Hepatocyte (in vitro differentiated cells): ENCODE data around the gene OR51B4. TPM values are rescaled to one million over a fixed set of nuclear protein-coding genes. Genes with fewer than 3 reads are reported as not detected.

Source experiments
- DNase-seq: peaks from one replicate; pipeline ENCODE4 v3.0.0-alpha.2; 2016; ENCODE audit warnings: low spot score
- H2AFZ ChIP-seq: fragments of 200-600 bp; sonication (generic); 2 replicates; pipeline ENCODE4 v1.6.0; 2016; ENCODE audit warnings: antibody characterized with exemption, mild to moderate bottlenecking
- H3K27ac ChIP-seq: fragments of 200-600 bp; sonication (generic); 2 replicates; pipeline ENCODE4 v1.5.1; 2016; ENCODE audit warnings: mild to moderate bottlenecking
- H3K27me3 ChIP-seq: fragments of 200-600 bp; sonication (generic); 2 replicates; pipeline ENCODE4 v1.6.1; 2016
- H3K36me3 ChIP-seq: fragments of 200-600 bp; sonication (generic); replicated peaks from 2 replicates; pipeline ENCODE4 v1.5.1; 2016; ENCODE audit warnings: low read depth; ENCODE audit not compliant: insufficient read depth
- H3K4me1 ChIP-seq: fragments of 200-600 bp; sonication (generic); 2 replicates; pipeline ENCODE4 v1.5.1; 2016; ENCODE audit warnings: mild to moderate bottlenecking, moderate library complexity; ENCODE audit not compliant: insufficient read depth
- H3K4me2 ChIP-seq: fragments of 200-600 bp; sonication (generic); 2 replicates; pipeline ENCODE4 v1.6.0; 2016
- H3K4me3 ChIP-seq: fragments of 200-600 bp; sonication (generic); 2 replicates; pipeline ENCODE4 v1.5.1; 2016; ENCODE audit warnings: mild to moderate bottlenecking
- H3K79me2 ChIP-seq: fragments of 200-600 bp; sonication (generic); 2 replicates; pipeline ENCODE4 v1.6.0; 2017; ENCODE audit warnings: mild to moderate bottlenecking
- H3K9me2 ChIP-seq: fragments of 200-600 bp; sonication (generic); replicated peaks from 2 replicates; pipeline ENCODE4 v1.6.0; 2017; ENCODE audit warnings: mild to moderate bottlenecking; ENCODE audit not compliant: insufficient read depth
- H3K9me3 ChIP-seq: fragments of 200-600 bp; sonication (generic); 2 replicates; pipeline ENCODE4 v1.5.1; 2016; ENCODE audit warnings: low read depth, mild to moderate bottlenecking
- H4K20me1 ChIP-seq: fragments of 200-600 bp; sonication (generic); 2 replicates; pipeline ENCODE4 v1.6.0; 2016; ENCODE audit warnings: mild to moderate bottlenecking; ENCODE audit not compliant: insufficient read depth, poor library complexity, severe bottlenecking
- EZH2 ChIP-seq: fragments of 200-600 bp; sonication (generic); IDR thresholded peaks from 2 replicates; pipeline ENCODE4 v1.6.1; 2016; ENCODE audit warnings: antibody characterized with exemption, mild to moderate bottlenecking, borderline replicate concordance
- EZH2phosphoT487 ChIP-seq: fragments of 200-600 bp; sonication (generic); IDR thresholded peaks from one replicate; pipeline ENCODE4 v1.6.1; 2018; ENCODE audit warnings: antibody characterized with exemption, mild to moderate bottlenecking, low read depth, moderate library complexity; ENCODE audit not compliant: unreplicated experiment, severe bottlenecking
- WGBS: methylation state at CpG from one replicate; pipeline ENCODE4 v1.1.6; 2016; ENCODE audit warnings: low lambda C conversion rate; ENCODE audit errors: missing lambda C conversion rate; 5-methylcytosine and 5-hydroxymethylcytosine counted together
- polyA plus RNA-seq: library from polyadenylated mRNA; unstranded; fragments of >200 nt; fragmentation: Nextera tagmentation; extraction: Ambion mirVana; gene quantifications from 2 replicates; pipeline ENCODE4 v1.2.1, GENCODE V29; 2016
- total RNA-seq: library from RNA; depleted of rRNA; stranded (reverse); fragments of >200 nt; gene quantifications from 2 replicates; pipeline ENCODE4 v1.2.3, GENCODE V29; 2014
- TF ChIP-seq, protein P1 (sequence below): fragments of 200-600 bp; sonication (generic); IDR thresholded peaks from 2 replicates; pipeline ENCODE4 v1.5.1; 2016; ENCODE audit warnings: antibody characterized with exemption, mild to moderate bottlenecking; ENCODE audit not compliant: poor library complexity

Gene OR51B4
- total and polyA plus RNA-seq, 2 experiments from 2014 or later, result not detected

DNA sequence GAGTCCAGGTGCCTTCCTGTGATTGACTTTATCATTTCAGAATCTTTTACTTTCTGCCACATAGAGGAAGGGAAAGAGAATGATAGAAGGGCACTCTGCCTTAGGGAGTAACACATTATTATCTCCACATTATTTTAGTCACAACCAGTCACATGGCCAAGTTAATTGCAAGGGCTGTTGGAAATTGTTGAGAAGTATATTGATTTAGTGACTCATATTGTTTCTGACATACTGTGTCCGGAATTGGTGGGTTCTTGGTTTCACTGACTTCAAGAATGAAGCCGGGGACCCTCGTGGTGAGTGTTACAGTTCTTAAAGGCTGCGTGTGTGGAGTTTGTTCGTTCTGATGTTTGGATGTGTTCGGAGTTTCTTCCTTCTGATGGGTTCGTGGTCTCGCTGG, 8.7 kb downstream of the OR51B4 start:
- no peak overlapping the region for H2AFZ ChIP-seq
- no peak overlapping the region for H3K4me3 ChIP-seq
- H3K27ac ChIP-seq, result no peak overlapping the region
- no peaks in the 10 kb centered on the region for H3K4me1 ChIP-seq
- no peaks in the 10 kb centered on the region for H3K9me3 ChIP-seq
- H3K36me3 ChIP-seq, result peaks cover 3% of the 10 kb centered on the region
- no peaks in the 10 kb centered on the region for H4K20me1 ChIP-seq
- no peak for TF ChIP-seq EZH2
- TF ChIP-seq, protein P1, sequence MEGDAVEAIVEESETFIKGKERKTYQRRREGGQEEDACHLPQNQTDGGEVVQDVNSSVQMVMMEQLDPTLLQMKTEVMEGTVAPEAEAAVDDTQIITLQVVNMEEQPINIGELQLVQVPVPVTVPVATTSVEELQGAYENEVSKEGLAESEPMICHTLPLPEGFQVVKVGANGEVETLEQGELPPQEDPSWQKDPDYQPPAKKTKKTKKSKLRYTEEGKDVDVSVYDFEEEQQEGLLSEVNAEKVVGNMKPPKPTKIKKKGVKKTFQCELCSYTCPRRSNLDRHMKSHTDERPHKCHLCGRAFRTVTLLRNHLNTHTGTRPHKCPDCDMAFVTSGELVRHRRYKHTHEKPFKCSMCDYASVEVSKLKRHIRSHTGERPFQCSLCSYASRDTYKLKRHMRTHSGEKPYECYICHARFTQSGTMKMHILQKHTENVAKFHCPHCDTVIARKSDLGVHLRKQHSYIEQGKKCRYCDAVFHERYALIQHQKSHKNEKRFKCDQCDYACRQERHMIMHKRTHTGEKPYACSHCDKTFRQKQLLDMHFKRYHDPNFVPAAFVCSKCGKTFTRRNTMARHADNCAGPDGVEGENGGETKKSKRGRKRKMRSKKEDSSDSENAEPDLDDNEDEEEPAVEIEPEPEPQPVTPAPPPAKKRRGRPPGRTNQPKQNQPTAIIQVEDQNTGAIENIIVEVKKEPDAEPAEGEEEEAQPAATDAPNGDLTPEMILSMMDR, result no peak
- H3K4me2 ChIP-seq, result no peak overlapping the region
- no peaks in the 10 kb centered on the region for H3K79me2 ChIP-seq
- H3K9me2 ChIP-seq, result no peaks in the 10 kb centered on the region
- peaks cover 9% of the 10 kb centered on the region for H3K27me3 ChIP-seq
- 89% methylated on average over 8 of the region's 8 CpGs for WGBS
- no peak for DNase-seq

DNA sequence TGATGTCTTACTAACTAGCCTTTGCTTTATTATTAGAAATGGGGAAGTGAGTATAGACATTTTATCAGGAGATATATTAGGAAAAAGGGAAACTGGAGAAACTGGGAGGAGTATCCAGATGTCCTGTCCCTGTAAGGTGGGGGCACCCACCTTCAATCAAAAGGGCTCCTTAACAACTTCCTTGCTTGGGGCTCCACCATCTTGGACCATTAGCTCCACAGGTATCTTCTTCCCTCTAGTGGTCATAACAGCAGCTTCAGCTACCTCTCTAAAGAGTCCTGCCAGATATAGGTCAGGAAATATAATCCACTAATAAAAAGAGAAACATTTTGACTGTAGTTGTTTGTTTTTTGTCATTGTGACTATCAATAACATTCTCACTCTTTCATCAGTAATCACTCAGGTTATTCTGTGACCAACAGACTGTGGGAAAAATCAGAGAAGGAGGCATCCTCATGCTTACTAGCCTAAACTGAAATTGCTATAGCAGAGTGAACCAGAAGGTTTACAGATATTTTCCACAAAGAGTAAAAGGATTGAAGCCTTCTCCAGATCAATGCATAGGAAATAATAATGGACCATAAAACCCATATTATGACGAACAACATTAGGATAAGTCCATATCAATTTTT, 10.4 kb downstream of the OR51B4 start:
- Histone ChIP-seq H3K27ac (no peak overlapping the region), H3K4me2 (no peak overlapping the region), H3K9me2 (no peaks in the 10 kb centered on the region), H3K4me3 (no peak overlapping the region), H3K79me2 (no peaks in the 10 kb centered on the region), H3K9me3 (no peaks in the 10 kb centered on the region), H3K4me1 (no peaks in the 10 kb centered on the region), H4K20me1 (no peaks in the 10 kb centered on the region), H3K36me3 (no peaks in the 10 kb centered on the region), H2AFZ (no peak overlapping the region), H3K27me3 (peaks cover under 1% of the 10 kb centered on the region)
- TF ChIP-seq EZH2phosphoT487 (no peak), EZH2 (no peak)
- TF ChIP-seq, protein P1, result peak; percentile 44
- 75% methylated on average over 1 of the region's 1 CpG for WGBS
- peak; percentile 42 for DNase-seq

DNA sequence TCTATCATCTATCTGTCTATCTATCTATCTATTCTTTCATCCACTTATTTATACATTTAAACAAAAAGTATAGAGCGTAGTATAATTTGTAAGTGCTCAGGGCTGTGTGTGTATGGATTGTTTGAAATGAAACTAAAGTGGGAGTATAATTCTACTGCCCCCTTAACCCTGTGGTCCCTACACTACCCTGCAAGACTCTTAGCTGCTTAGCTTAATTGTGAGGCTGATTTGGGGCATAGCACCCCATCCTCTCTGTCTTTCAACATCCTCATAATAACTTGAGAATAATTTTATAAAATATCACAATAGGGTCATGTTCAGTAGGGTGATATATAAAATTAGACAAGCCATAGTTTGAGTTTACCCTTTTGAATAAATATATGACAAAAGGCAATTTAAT, 11.6 kb downstream of the OR51B4 start:
- Histone ChIP-seq H3K4me1 (no peaks in the 10 kb centered on the region), H3K79me2 (no peaks in the 10 kb centered on the region), H2AFZ (no peak overlapping the region), H3K4me2 (no peak overlapping the region), H3K4me3 (no peak overlapping the region), H3K27ac (no peak overlapping the region), H3K9me3 (no peaks in the 10 kb centered on the region), H3K9me2 (no peaks in the 10 kb centered on the region), H4K20me1 (no peaks in the 10 kb centered on the region), H3K27me3 (no peaks in the 10 kb centered on the region), H3K36me3 (no peaks in the 10 kb centered on the region)
- no peak for DNase-seq
- WGBS, result 100% methylated on average over 1 of the region's 1 CpG
- TF ChIP-seq, protein P1, result no peak
- TF ChIP-seq EZH2phosphoT487 (no peak), EZH2 (no peak)

DNA sequence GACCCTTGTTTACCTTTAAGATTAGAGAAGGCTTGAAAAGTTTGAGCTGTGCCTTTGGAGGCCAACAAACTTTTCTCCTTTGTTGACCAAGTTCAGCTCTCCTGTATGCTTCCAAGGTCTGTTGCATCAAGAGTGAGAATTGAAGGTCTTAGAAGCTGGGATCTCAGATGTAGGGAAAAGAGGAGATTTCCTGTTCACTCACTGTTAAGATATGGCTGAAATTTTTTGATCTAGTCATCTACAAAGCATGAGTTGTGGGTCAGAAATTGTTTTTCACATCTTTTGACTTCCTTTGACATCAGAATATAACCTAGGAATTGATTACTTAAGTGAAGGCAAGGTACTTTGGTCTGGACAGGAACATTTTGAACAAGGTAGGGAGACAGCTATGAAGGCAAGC, 12.1 kb downstream of the OR51B4 start:
- Histone ChIP-seq H3K9me2 (no peaks in the 10 kb centered on the region), H3K4me3 (no peak overlapping the region), H3K4me1 (no peaks in the 10 kb centered on the region), H3K4me2 (no peak overlapping the region), H2AFZ (no peak overlapping the region), H4K20me1 (no peaks in the 10 kb centered on the region), H3K79me2 (no peaks in the 10 kb centered on the region), H3K27me3 (no peaks in the 10 kb centered on the region), H3K9me3 (no peaks in the 10 kb centered on the region), H3K36me3 (no peaks in the 10 kb centered on the region), H3K27ac (no peak overlapping the region)
- no peak for TF ChIP-seq EZH2
- no peak for TF ChIP-seq EZH2phosphoT487
- TF ChIP-seq, protein P1, result no peak
- no peak for DNase-seq
